Calu3 (cell line): Measurements from ENCODE around the gene BRAT1. TPM values are rescaled to one million over a fixed set of nuclear protein-coding genes. Genes with fewer than 3 reads are reported as not detected.

ENCODE experiments used
- BruUV-seq: library from RNA; stranded (reverse); fragments of 400-500 nt; replicated peaks from 2 replicates; lab custom pipeline; 2021; lab: Mats Ljungman, UMichigan
- CTCF ChIA-PET: fragments of 300-600 bp; sonication (Branson Sonifier 250); formaldehyde crosslinking; loops from one replicate; lab custom pipeline; 2022; ENCODE audit warnings: antibody characterized with exemption; lab: Charles Lee
- DNase-seq: peaks from one replicate; pipeline ENCODE4 v3.0.0; 2022
- H3K27ac Mint-ChIP-seq: one replicate; pipeline ENCODE4 v1.8.0; 2022; ENCODE audit warnings: mixed read lengths; ENCODE audit not compliant: unreplicated experiment
- H3K27me3 Mint-ChIP-seq: one replicate; pipeline ENCODE4 v1.8.0; 2022; ENCODE audit warnings: mixed read lengths; ENCODE audit not compliant: unreplicated experiment
- H3K36me3 Mint-ChIP-seq: one replicate; pipeline ENCODE4 v1.8.0; 2022; ENCODE audit warnings: mild to moderate bottlenecking, moderate library complexity, mixed read lengths; ENCODE audit not compliant: insufficient read depth, unreplicated experiment
- H3K4me1 Mint-ChIP-seq: one replicate; pipeline ENCODE4 v1.8.0; 2022; ENCODE audit warnings: mild to moderate bottlenecking, low read depth, mixed read lengths; ENCODE audit not compliant: unreplicated experiment
- H3K4me3 Mint-ChIP-seq: one replicate; pipeline ENCODE4 v1.8.0; 2022; ENCODE audit warnings: mild to moderate bottlenecking, low read depth, moderate library complexity, mixed read lengths; ENCODE audit not compliant: unreplicated experiment
- H3K9me3 Mint-ChIP-seq: one replicate; pipeline ENCODE4 v1.8.0; 2022; ENCODE audit warnings: low read depth, mixed read lengths; ENCODE audit not compliant: unreplicated experiment
- intact Hi-C: fragments of 100-400 bp; cut with micrococcal nuclease; formaldehyde crosslinking; loops from one replicate; pipeline ENCODE4 v1.10.0; 2022; ENCODE audit not compliant: unreplicated experiment
- total RNA-seq: library from RNA; stranded (reverse); gene quantifications from 2 replicates; pipeline ENCODE4 v1.2.3, GENCODE V29; 2022
- TF ChIP-seq, protein P1 (sequence below): fragments of 200-600 bp; IDR thresholded peaks from one replicate; pipeline ENCODE4 v1.8.0; 2022; ENCODE audit warnings: antibody characterized with exemption; ENCODE audit not compliant: unreplicated experiment

BRAT1 gene
- total RNA-seq, 1 experiment from 2014 or later: 59.6 TPM

DNA sequence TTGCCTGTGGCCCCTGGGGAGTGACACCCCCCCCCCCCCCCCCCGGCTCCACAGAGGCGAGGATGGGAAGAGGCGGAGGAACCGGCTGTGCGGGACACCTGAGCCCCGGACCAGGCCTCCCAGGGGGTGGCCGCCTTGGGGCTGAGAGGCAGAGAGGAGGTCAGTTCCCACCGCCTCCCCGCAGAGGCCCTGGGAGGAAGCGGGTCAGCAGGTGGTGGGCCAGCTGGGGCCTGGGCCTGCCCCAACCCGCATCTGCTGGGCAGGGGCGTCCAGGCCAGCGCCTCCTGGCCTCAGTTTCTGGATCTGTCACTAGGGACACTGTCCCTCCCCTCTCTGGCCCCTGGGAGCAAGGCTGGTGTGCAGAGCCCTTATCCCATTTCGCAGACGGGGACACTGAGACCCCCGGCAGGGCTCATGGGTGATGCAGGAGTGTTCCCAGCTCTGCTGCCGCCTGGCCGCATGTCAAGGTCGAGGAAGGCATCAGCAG is 50.4 kb downstream of the BRAT1 start:
- peaks cover 16% of the 10 kb centered on the region for H3K27me3 Mint-ChIP-seq
- H3K36me3 Mint-ChIP-seq: peaks cover 6% of the 10 kb centered on the region
- BruUV-seq: no TSS peak
- no peak overlapping the region for H3K4me3 Mint-ChIP-seq
- no peak overlapping the region for H3K27ac Mint-ChIP-seq
- intact Hi-C loops: no loop called here
- TF ChIP-seq, protein P1, sequence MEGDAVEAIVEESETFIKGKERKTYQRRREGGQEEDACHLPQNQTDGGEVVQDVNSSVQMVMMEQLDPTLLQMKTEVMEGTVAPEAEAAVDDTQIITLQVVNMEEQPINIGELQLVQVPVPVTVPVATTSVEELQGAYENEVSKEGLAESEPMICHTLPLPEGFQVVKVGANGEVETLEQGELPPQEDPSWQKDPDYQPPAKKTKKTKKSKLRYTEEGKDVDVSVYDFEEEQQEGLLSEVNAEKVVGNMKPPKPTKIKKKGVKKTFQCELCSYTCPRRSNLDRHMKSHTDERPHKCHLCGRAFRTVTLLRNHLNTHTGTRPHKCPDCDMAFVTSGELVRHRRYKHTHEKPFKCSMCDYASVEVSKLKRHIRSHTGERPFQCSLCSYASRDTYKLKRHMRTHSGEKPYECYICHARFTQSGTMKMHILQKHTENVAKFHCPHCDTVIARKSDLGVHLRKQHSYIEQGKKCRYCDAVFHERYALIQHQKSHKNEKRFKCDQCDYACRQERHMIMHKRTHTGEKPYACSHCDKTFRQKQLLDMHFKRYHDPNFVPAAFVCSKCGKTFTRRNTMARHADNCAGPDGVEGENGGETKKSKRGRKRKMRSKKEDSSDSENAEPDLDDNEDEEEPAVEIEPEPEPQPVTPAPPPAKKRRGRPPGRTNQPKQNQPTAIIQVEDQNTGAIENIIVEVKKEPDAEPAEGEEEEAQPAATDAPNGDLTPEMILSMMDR: no peak
- H3K4me1 Mint-ChIP-seq: peaks cover 14% of the 10 kb centered on the region
- no peaks in the 10 kb centered on the region for H3K9me3 Mint-ChIP-seq
- CTCF ChIA-PET: no interaction called here
- no peak for DNase-seq

DNA sequence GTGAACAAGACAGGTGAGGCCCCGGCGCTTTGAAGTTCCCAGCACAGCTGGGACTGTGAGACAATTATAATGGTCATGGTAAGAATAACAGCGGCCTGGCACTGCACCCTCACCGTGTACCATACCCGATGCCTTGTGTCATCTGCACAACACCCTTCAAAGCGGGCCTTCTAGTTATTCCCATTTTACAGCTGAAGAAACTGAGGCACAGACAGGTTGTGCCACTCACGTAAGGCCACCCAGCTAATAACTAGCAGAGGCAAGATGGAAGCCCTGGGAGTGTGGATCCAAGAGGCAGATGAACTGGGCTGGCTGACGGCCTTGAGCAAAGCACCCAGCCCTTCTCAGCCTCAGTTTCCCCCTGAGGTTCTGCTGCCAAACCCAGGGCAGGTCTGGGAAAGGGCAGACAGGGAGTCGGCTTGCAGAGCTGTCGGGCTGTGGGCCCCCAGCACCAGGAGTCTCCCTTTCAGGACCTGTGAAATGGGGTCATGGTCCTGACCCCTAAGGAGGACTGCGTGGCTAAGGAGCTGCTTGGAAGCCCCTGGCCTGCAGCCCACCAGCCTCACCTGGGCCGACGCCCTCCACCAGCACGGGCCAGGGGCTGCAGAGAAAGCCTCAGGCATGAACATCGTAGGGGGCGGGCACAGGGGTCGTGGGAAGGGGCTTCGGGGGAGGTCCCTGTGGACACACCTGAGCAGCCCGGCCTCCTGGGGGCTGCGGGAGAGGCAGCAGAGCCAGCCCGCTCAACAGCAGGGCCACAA is 51.0 kb downstream of the BRAT1 start:
- TF ChIP-seq, protein P1: no peak
- Mint-ChIP-seq H3K36me3 (peaks cover 6% of the 10 kb centered on the region), H3K4me1 (peaks cover 12% of the 10 kb centered on the region), H3K9me3 (no peaks in the 10 kb centered on the region), H3K27me3 (peaks cover 22% of the 10 kb centered on the region), H3K4me3 (no peak overlapping the region), H3K27ac (no peak overlapping the region)
- BruUV-seq: no TSS peak
- no peak for DNase-seq
- intact Hi-C loops: no loop called here
- CTCF ChIA-PET: no interaction called here

DNA sequence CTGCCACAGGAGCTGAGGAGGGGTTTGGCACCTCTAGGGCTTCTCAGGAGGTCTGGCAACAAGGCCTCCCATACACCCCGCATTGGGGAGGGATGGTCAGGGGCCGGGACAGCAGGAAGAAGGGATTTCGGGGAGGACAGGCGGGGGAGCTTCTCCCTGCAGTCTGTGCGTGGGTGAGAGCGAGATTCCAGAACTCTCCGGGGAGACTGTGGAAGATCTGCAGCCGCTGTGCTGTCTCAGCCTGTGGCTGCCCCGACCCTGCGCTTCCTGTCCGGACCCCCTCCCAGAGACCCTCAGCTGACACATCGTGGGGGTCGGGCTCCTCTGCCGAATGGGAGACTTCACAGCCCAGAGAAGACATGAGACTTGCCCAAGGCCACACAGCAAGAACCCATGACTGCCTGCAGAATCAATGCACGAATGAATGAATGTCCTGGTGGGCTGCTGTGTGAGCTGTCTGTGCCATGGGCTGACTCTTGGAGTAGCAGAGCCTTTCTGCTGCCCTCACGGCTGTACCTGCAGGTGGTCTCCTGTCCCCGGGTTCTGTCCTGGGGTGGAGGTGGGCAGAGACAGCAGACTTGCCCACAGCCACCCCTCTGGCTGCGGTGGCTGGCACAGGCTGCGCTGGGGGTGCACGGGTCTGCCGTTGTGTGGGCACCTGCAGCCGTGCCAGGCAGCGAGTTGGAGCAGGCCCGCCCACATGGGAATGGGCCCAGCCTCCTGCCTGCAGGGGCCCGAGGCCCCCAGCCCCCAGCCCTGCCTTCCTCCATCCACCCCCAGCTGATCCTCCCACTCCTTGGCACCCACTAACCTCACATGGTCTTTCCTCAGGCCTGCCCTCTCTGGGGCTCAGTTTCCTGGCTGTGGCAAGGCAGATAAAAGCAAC is 52.0 kb downstream of the BRAT1 start:
- Mint-ChIP-seq H3K36me3 (peaks cover 9% of the 10 kb centered on the region), H3K27ac (no peak overlapping the region), H3K4me1 (peaks cover 2% of the 10 kb centered on the region), H3K9me3 (no peaks in the 10 kb centered on the region), H3K4me3 (no peak overlapping the region), H3K27me3 (peaks cover 32% of the 10 kb centered on the region)
- BruUV-seq: no TSS peak
- CTCF ChIA-PET: no interaction called here
- TF ChIP-seq, protein P1: no peak
- DNase-seq: no peak
- intact Hi-C loops: no loop called here

DNA sequence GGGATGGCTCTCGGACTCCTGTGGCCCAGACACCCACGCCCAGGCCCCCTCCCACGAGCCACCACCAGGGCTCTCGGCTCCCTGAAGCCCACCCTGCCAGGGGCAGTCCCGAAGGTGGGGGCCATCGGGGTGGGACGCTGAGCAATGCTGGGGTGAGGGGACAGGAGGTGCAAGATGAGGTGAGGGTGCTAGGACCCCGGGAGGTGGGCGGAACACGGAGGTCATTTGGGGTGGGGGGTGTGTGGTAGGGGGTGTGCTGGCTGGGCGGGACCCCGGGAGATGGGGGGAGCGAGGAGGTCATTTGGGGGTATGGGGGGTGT is 52.7 kb downstream of the BRAT1 start:
- Mint-ChIP-seq H3K27ac (no peak overlapping the region), H3K4me1 (no peaks in the 10 kb centered on the region), H3K36me3 (peaks cover 8% of the 10 kb centered on the region), H3K27me3 (peaks cover 39% of the 10 kb centered on the region), H3K4me3 (no peak overlapping the region), H3K9me3 (no peaks in the 10 kb centered on the region)
- TF ChIP-seq, protein P1: no peak
- CTCF ChIA-PET: interaction anchor here (0.7 kb wide), 1 partner anchor 563 kb away, joined by 4 read pairs; no protein-coding TSS in a partner anchor
- intact Hi-C loops: no loop called here
- no peak for DNase-seq
- BruUV-seq: no TSS peak
